ENCODE results near the gene CDC14A.

CDC14A gene

GRCh38 chr1:100517515-100517914 lies 165.2 kb downstream of the CDC14A start:
- DNase-seq (ENCODE audit: low read depth): no peak
- TF ChIP-seq CTCF (conservative IDR thresholded peaks at IDR 0.05; ENCODE audit: low read depth, low read length): no peak
- no peak overlapping the region for H3K4me3 ChIP-seq (ENCODE audit: low read depth, low read length)

DNA sequence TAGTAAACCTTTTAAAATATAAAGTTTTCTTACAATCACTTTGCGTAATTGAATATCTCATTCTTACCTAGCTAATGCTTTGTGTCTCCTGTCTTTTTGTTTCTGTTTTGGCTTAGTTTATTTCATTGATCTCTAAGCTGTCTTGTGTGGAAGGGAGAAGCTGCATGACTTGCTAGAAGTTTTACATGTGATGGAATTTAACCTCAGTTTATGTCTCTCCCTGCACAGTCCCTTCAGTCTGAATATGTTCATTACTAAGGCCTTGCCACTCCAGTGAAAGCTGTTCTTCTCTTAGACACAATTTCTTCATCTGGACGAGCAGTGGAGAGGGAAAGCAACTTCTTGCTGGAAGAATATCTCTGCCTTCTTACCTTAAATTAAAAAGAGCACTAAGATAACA lies 165.7 kb downstream of the CDC14A start:
- no peak overlapping the region for H3K4me3 ChIP-seq (ENCODE audit: low read depth, low read length)
- DNase-seq (ENCODE audit: low read depth): no peak
- no peak for TF ChIP-seq CTCF (conservative IDR thresholded peaks at IDR 0.05; ENCODE audit: low read depth, low read length)

DNA sequence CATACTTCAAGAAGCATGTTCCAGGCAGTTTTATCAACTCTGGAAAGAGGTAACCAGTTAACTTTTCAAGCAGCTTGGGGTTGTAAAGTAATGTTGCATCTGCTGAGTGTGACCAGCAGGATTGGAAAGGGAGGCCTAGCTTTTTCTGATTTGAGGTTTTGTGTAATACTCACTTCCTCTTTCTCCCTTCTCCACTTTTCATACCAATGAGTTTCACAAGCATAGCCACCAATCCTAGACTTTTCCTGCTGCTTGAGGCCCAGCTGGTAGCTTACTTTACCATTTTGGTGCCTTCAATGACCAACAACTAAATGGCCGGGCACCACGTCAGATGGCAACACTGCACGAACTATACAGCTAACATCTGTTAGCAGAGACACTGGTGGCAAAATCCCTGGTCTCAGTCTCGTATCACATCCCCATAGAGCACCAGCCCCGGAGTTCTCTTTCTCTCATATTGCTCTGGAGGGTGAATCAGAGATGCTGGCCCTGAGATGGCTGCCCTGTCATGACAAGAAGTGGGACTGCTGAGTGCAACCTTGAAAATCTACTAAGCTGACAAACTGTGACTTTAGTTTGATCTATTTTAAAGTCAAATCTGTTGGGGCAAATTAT lies 170.8 kb downstream of the CDC14A start:
- no peak for TF ChIP-seq CTCF (conservative IDR thresholded peaks at IDR 0.05; ENCODE audit: low read depth, low read length)
- peak; percentile 29 for DNase-seq (ENCODE audit: low read depth)
- no peak overlapping the region for H3K4me3 ChIP-seq (ENCODE audit: low read depth, low read length)

DNA sequence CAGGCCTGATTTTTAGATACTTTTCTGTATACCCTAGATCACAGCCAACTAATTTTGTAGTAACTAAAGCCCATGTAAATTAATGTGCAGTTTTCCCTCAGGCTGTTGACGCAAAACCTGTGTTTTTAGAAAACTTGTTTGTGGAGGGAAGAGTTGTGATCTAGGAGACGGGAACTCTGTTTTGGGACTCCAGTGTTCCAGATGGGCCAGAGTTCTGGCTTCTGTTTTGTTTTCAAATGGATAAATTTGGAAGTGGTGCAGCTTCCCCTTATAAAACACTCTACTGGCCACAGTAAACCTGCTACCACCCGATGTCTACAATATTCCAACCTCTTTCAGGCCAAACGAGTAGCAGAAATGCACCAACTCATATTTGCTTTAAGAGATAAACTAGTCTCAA lies 172.0 kb downstream of the CDC14A start:
- TF ChIP-seq CTCF (conservative IDR thresholded peaks at IDR 0.05; ENCODE audit: low read depth, low read length): no peak
- no peak for DNase-seq (ENCODE audit: low read depth)
- no peak overlapping the region for H3K4me3 ChIP-seq (ENCODE audit: low read depth, low read length)

DNA sequence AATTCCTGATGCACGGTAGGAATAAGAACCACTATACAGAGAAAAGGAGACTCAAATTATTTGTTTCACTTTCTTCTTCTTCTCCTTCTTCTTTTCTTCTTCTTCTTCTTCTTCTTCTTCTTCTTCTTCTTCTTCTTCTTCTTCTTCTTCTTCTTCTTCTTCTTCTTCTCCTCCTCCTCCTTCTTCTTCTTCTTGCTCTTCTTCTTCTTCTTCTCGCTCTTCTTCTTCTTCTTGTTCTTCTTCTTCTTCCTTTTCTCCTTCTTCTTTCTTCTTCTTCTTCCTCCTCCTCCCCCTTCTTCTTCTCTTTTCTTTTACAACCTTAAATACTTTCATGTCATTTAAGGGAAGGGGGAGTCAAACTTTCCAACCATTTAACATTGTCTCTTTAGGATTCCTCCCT lies 174.6 kb downstream of the CDC14A start:
- no peak for TF ChIP-seq CTCF (conservative IDR thresholded peaks at IDR 0.05; ENCODE audit: low read depth, low read length)
- no peak for DNase-seq (ENCODE audit: low read depth)
- no peak overlapping the region for H3K4me3 ChIP-seq (ENCODE audit: low read depth, low read length)

- DNase-seq (ENCODE audit: low read depth): peak; percentile 69
- no peak overlapping the region for H3K4me3 ChIP-seq (ENCODE audit: low read depth, low read length)
- no peak for TF ChIP-seq CTCF (conservative IDR thresholded peaks at IDR 0.05; ENCODE audit: low read depth, low read length)
These were observed 176.6 kb downstream of the CDC14A start for GRCh38 chr1:100528871-100529270.

GRCh38 chr1:100530141-100530540 lies 177.8 kb downstream of the CDC14A start:
- no peak overlapping the region for H3K4me3 ChIP-seq (ENCODE audit: low read depth, low read length)
- TF ChIP-seq CTCF (conservative IDR thresholded peaks at IDR 0.05; ENCODE audit: low read depth, low read length): no peak

More at GRCh38 chr1:100530141-100530540, 177.8 kb downstream of the CDC14A start:
- no peak for DNase-seq (ENCODE audit: low read depth)
